HCT116 (cell line): Measurements from ENCODE around the gene SLC7A8.

Experiments
- CTCF ChIP-seq, 3 experiments: fragments of 200-600 bp in 1 of 3; sonication (generic) in 1 of 3; IDR thresholded peaks in 2 of 3; conservative IDR thresholded peaks in 1 of 3; 2 replicates each; pipeline ENCODE4 v1.5.1; 2012 to 2017; ENCODE audit warnings: low read depth in 2 of 3, low read length in 2 of 3, antibody characterized with exemption in 1 of 3, borderline replicate concordance in 1 of 3, control low read depth in 1 of 3, mild to moderate bottlenecking in 1 of 3, mixed read lengths in 1 of 3, mixed run types in 1 of 3, moderate library complexity in 1 of 3; ENCODE audit not compliant: insufficient read depth in 1 of 3
- EGR1 ChIP-seq: IDR thresholded peaks from 2 replicates; pipeline ENCODE4 v1.6.1; 2012; ENCODE audit warnings: low read depth
- ELF1 ChIP-seq: IDR thresholded peaks from 2 replicates; pipeline ENCODE4 v1.6.1; 2012; ENCODE audit warnings: low read depth, borderline replicate concordance

GRCh38 chr14:23177181-23177580, 6.3 kb downstream of the SLC7A8 start:
- TF ChIP-seq EGR1 = no peak
- TF ChIP-seq CTCF (IDR thresholded peaks at IDR 0.05 in 2 of 3, conservative IDR thresholded peaks at IDR 0.05 in 1 of 3; ENCODE audit: borderline replicate concordance in 1 of 3, insufficient read depth in 1 of 3, low read depth in 2 of 3, low read length in 2 of 3) = no peak
- no peak for TF ChIP-seq ELF1
